Upper lobe of left lung (tissue), 6 donors: ENCODE measurements around the gene RNF222. TPM values are rescaled to one million over a fixed set of nuclear protein-coding genes. Genes with fewer than 3 reads are reported as not detected.

Experiments
- ATAC-seq, 2 donors: fragments of 200-7000 bp; cut with Tn5 transposase; one replicate each; pipeline ENCODE4 v1.9.1; 2022; ENCODE audit warnings: mild to moderate bottlenecking in 2 of 2, moderate library complexity in 2 of 2; ENCODE audit not compliant: low FRiP score in 2 of 2
- DNase-seq, 2 donors: peaks; one replicate each; pipeline ENCODE4 v3.0.0-alpha.2; 2019 to 2020
- H3K27ac ChIP-seq, 4 donors: fragments of 200-600 bp; sonication (generic); one replicate each; pipeline ENCODE4 v1.5.1; 2016 to 2019
- H3K27me3 ChIP-seq, 4 donors: fragments of 200-600 bp; sonication (generic); one replicate each; pipeline ENCODE4 v1.5.1; 2017 to 2019
- H3K36me3 ChIP-seq, 4 donors: fragments of 200-600 bp; sonication (generic); one replicate each; pipeline ENCODE4 v1.5.1; 2016 to 2019
- H3K4me1 ChIP-seq, 4 donors: fragments of 200-600 bp; sonication (generic); one replicate each; pipeline ENCODE4 v1.5.1; 2018 to 2019
- H3K4me3 ChIP-seq, 4 donors: fragments of 200-600 bp; sonication (generic); one replicate each; pipeline ENCODE4 v1.5.1; 2017 to 2019; ENCODE audit warnings: mild to moderate bottlenecking in 2 of 4, moderate library complexity in 1 of 4
- H3K9me3 ChIP-seq, 4 donors: fragments of 200-600 bp; sonication (generic); one replicate each; pipeline ENCODE4 v1.5.1; 2018 to 2019
- EP300 ChIP-seq, 4 donors: sonication (generic); formaldehyde crosslinking; IDR thresholded peaks; one replicate each; pipeline ENCODE4 v1.5.1; 2017; ENCODE audit warnings: antibody characterized with exemption in 4 of 4, control low read depth in 2 of 4
- POLR2A ChIP-seq, 4 donors: fragments of 450-650 bp; IDR thresholded peaks; one replicate each; pipeline ENCODE4 v1.5.1; 2016 to 2017; ENCODE audit warnings: antibody characterized with exemption in 4 of 4, mild to moderate bottlenecking in 2 of 4
- POLR2AphosphoS5 ChIP-seq, 2 donors: sonication (generic); formaldehyde crosslinking; IDR thresholded peaks; one replicate each; pipeline ENCODE4 v1.5.1; 2017; ENCODE audit warnings: antibody characterized with exemption in 2 of 2
- WGBS, 2 donors: methylation state at CpG; one replicate each; pipeline ENCODE4 v1.1.5; 2017 to 2018; 5-methylcytosine and 5-hydroxymethylcytosine counted together
- total RNA-seq, 6 donors: library from RNA; depleted of rRNA in 4 of 6; stranded (reverse); fragments of >200 nt in 4 of 6; gene quantifications; one replicate each; pipeline versions ENCODE4 v1.1.0 to v1.2.1, GENCODE V29; 2016 to 2021
- TF ChIP-seq, protein P1 (sequence below), 6 experiments: fragments of 450-650 bp in 4 of 6; fragments of 200-600 bp in 2 of 6; sonication (generic) in 2 of 6; IDR thresholded peaks; one replicate each; pipeline ENCODE4 v1.5.1; 2016 to 2019; ENCODE audit warnings: antibody characterized with exemption in 6 of 6
- donor health status: DM: no; HTN: no; CAD: no; lungs with moderate emphysema.
- donor health status: DM: no; HTN: yes; CAD: no; lungs with severe emphysema.

The RNF222 gene
- total RNA-seq, 6 donors from 2014 or later, result not detected

DNA sequence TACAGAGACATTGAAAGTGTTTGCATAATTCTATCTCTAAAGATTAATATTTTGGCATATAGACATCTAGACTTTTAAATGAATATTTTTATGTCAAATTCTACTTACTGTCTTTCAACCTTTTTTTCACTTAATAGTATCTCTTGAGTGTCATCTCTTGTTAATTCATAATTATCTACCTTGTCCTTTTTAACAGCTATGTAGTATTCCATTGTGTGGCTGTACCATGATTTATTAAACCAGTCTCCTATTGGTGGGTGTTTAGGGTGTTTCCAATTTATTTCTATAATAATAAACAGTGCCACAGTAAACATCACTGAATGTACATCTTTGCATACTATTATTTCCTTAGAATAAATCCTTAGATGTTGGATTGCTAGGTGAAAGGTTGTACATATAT, 16.3 kb upstream of the RNF222 start:
- no peak overlapping the region for H3K4me3 ChIP-seq
- peaks cover 14 to 21% (median 15%) of the 10 kb centered on the region in 4 donors for H3K4me1 ChIP-seq
- no peaks in the 10 kb centered on the region for H3K27me3 ChIP-seq
- no peaks in the 10 kb centered on the region for H3K9me3 ChIP-seq
- H3K27ac ChIP-seq, result peak overlapping the region in 1 of 4 donors; percentile 83
- no peak for TF ChIP-seq EP300 (IDR thresholded peaks at IDR 0.05)
- TF ChIP-seq, protein P1, sequence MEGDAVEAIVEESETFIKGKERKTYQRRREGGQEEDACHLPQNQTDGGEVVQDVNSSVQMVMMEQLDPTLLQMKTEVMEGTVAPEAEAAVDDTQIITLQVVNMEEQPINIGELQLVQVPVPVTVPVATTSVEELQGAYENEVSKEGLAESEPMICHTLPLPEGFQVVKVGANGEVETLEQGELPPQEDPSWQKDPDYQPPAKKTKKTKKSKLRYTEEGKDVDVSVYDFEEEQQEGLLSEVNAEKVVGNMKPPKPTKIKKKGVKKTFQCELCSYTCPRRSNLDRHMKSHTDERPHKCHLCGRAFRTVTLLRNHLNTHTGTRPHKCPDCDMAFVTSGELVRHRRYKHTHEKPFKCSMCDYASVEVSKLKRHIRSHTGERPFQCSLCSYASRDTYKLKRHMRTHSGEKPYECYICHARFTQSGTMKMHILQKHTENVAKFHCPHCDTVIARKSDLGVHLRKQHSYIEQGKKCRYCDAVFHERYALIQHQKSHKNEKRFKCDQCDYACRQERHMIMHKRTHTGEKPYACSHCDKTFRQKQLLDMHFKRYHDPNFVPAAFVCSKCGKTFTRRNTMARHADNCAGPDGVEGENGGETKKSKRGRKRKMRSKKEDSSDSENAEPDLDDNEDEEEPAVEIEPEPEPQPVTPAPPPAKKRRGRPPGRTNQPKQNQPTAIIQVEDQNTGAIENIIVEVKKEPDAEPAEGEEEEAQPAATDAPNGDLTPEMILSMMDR (IDR thresholded peaks at IDR 0.05), result no peak
- no peak for TF ChIP-seq POLR2AphosphoS5 (IDR thresholded peaks at IDR 0.05)
- no peak for TF ChIP-seq POLR2A (IDR thresholded peaks at IDR 0.05)
- ATAC-seq (no peak), DNase-seq (no peak)
- H3K36me3 ChIP-seq, result no peaks in the 10 kb centered on the region

GRCh38 chr17:8413328-8413727, 15.7 kb upstream of the RNF222 start:
- peak overlapping the region in 1 of 4 donors; percentile 15 for H3K4me3 ChIP-seq
- H3K27me3 ChIP-seq, result no peaks in the 10 kb centered on the region
- WGBS, 2 donors, result 68 to 69% methylated on average over 4 of the region's 4 CpGs
- ATAC-seq, result no peak
- no peak for TF ChIP-seq POLR2AphosphoS5 (IDR thresholded peaks at IDR 0.05)
- TF ChIP-seq EP300 (IDR thresholded peaks at IDR 0.05), result no peak
- TF ChIP-seq POLR2A (IDR thresholded peaks at IDR 0.05), result no peak
- TF ChIP-seq, protein P1 (IDR thresholded peaks at IDR 0.05), result no peak
- DNase-seq, result no peak
- H3K27ac ChIP-seq, result peak overlapping the region; percentile 1 to 83 (median 54)
- H3K9me3 ChIP-seq, result no peaks in the 10 kb centered on the region
- H3K4me1 ChIP-seq, result peaks cover 11 to 18% (median 15%) of the 10 kb centered on the region in 4 donors
- no peaks in the 10 kb centered on the region for H3K36me3 ChIP-seq

DNA sequence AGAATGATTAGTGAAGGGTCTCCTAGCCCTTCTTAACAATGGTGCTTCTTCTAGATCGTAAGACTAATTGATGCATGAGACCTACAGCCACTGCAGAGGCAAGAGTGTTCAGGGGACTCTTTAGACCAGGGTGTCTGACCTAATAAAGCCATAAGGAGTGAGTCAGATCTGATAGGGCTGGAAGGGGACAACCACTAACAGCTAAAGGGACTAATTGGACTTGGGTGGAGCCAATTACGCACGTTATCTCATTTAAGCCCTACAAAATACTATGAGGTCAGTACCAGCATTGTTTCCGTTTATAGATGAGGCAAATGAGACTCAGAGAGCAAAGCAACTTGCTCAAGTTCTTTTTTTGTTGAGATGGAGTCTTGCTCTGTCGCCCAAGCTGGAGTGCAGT, 14.5 kb upstream of the RNF222 start:
- DNase-seq (no peak), ATAC-seq (no peak)
- no peaks in the 10 kb centered on the region for H3K27me3 ChIP-seq
- TF ChIP-seq POLR2A (IDR thresholded peaks at IDR 0.05), result no peak
- TF ChIP-seq, protein P1 (IDR thresholded peaks at IDR 0.05), result no peak
- no peak for TF ChIP-seq POLR2AphosphoS5 (IDR thresholded peaks at IDR 0.05)
- TF ChIP-seq EP300 (IDR thresholded peaks at IDR 0.05), result no peak
- H3K9me3 ChIP-seq, result no peaks in the 10 kb centered on the region
- H3K27ac ChIP-seq, result peak overlapping the region in 3 of 4 donors; percentile 1 to 83 (median 57)
- no peak overlapping the region for H3K4me3 ChIP-seq
- no peaks in the 10 kb centered on the region for H3K36me3 ChIP-seq
- WGBS, 2 donors, result 85 to 90% methylated on average over 5 of the region's 5 CpGs
- H3K4me1 ChIP-seq, result peaks cover 9 to 14% (median 11%) of the 10 kb centered on the region in 4 donors

GRCh38 chr17:8410883-8411238, 13.2 kb upstream of the RNF222 start:
- 86 to 88% methylated on average over 1 of the region's 1 CpG for WGBS, 2 donors
- no peaks in the 10 kb centered on the region for H3K9me3 ChIP-seq
- no peak for DNase-seq
- no peaks in the 10 kb centered on the region for H3K36me3 ChIP-seq
- H3K4me3 ChIP-seq, result no peak overlapping the region
- H3K4me1 ChIP-seq, result peaks cover 9 to 14% (median 11%) of the 10 kb centered on the region in 4 donors
- no peak for ATAC-seq
- TF ChIP-seq, protein P1 (IDR thresholded peaks at IDR 0.05), result no peak
- no peak for TF ChIP-seq POLR2AphosphoS5 (IDR thresholded peaks at IDR 0.05)
- no peak for TF ChIP-seq POLR2A (IDR thresholded peaks at IDR 0.05)
- no peak for TF ChIP-seq EP300 (IDR thresholded peaks at IDR 0.05)
- no peak overlapping the region for H3K27ac ChIP-seq
- H3K27me3 ChIP-seq, result no peaks in the 10 kb centered on the region
